Mesenchymal stem cell (in vitro differentiated cells and primary cell): ENCODE data around the gene SERPINB13.
A peak's percentile ranks its signal among the peaks of the same experiment; 100 is the strongest.

Experiments used
- DNase-seq: peaks from one replicate; pipeline ENCODE4 v3.0.0-alpha.2; 2013
- H2AFZ ChIP-seq: one replicate; pipeline ENCODE4 v1.6.1; 2013; ENCODE audit warnings: low read depth, mild to moderate bottlenecking, control low read depth, inconsistent platforms, low read length, moderate library complexity
- H2AK5ac ChIP-seq: 2 replicates; pipeline ENCODE4 v1.6.1; 2013; ENCODE audit warnings: low read length, moderate library complexity, mild to moderate bottlenecking, inconsistent platforms; ENCODE audit not compliant: severe bottlenecking
- H2BK120ac ChIP-seq: one replicate; pipeline ENCODE4 v1.6.1; 2013; ENCODE audit warnings: low read depth, mild to moderate bottlenecking, inconsistent platforms, low read length, moderate library complexity
- H2BK12ac ChIP-seq, 2 experiments: one replicate each; pipeline ENCODE4 v1.6.1; 2013; ENCODE audit warnings: inconsistent platforms in 2 of 2, low read length in 2 of 2, mild to moderate bottlenecking in 2 of 2, moderate library complexity in 2 of 2, control low read depth in 1 of 2
- H2BK15ac ChIP-seq: one replicate; pipeline ENCODE4 v1.6.1; 2013; ENCODE audit warnings: mild to moderate bottlenecking, low read depth, inconsistent platforms; ENCODE audit not compliant: poor library complexity, severe bottlenecking
- H2BK5ac ChIP-seq: 2 replicates; pipeline ENCODE4 v1.6.1; 2013; ENCODE audit warnings: low read depth, mild to moderate bottlenecking, low read length, control low read depth, inconsistent platforms; ENCODE audit not compliant: poor library complexity, severe bottlenecking
- H3K14ac ChIP-seq, 2 experiments: one replicate each; pipeline ENCODE4 v1.6.1; 2013; ENCODE audit warnings: inconsistent platforms in 2 of 2, low read length in 2 of 2, control low read depth in 1 of 2, mild to moderate bottlenecking in 1 of 2, moderate library complexity in 1 of 2
- H3K18ac ChIP-seq, 2 experiments: one replicate each; pipeline ENCODE4 v1.6.1; 2013; ENCODE audit warnings: inconsistent platforms in 2 of 2, low read length in 2 of 2, control low read depth in 1 of 2, low read depth in 1 of 2, mild to moderate bottlenecking in 1 of 2
- H3K23ac ChIP-seq, 2 experiments: one replicate each; pipeline ENCODE4 v1.6.1; 2013; ENCODE audit warnings: inconsistent platforms in 2 of 2, low read length in 2 of 2, mild to moderate bottlenecking in 2 of 2, moderate library complexity in 2 of 2, control low read depth in 1 of 2
- H3K27ac ChIP-seq: 2 replicates; pipeline ENCODE4 v1.5.1; 2013; ENCODE audit warnings: mild to moderate bottlenecking, moderate library complexity, low read length, control low read depth, inconsistent platforms; ENCODE audit not compliant: poor library complexity, severe bottlenecking
- H3K27me3 ChIP-seq, 2 experiments: 2 replicates each; pipeline versions ENCODE4 v1.6.1 to v1.7.0; 2013; ENCODE audit warnings: low read length in 2 of 2, mild to moderate bottlenecking in 2 of 2, moderate library complexity in 2 of 2, control low read depth in 1 of 2, inconsistent platforms in 1 of 2; ENCODE audit not compliant: control insufficient read depth in 1 of 2, insufficient read depth in 1 of 2
- H3K36me3 ChIP-seq, 2 experiments: 2 replicates each; pipeline versions ENCODE4 v1.6.1 to v1.7.0; 2013; ENCODE audit warnings: low read length in 2 of 2, control low read depth in 1 of 2, inconsistent platforms in 1 of 2, low read depth in 1 of 2, mild to moderate bottlenecking in 1 of 2; ENCODE audit not compliant: insufficient read depth in 2 of 2, control insufficient read depth in 1 of 2
- H3K4ac ChIP-seq, 2 experiments: one replicate each; pipeline ENCODE4 v1.6.1; 2013; ENCODE audit warnings: inconsistent platforms in 2 of 2, low read length in 2 of 2, mild to moderate bottlenecking in 2 of 2, moderate library complexity in 2 of 2, control low read depth in 1 of 2, low read depth in 1 of 2
- H3K4me1 ChIP-seq: 2 replicates; pipeline ENCODE4 v1.6.1; 2013; ENCODE audit warnings: low read depth, low read length, control low read depth; ENCODE audit not compliant: control insufficient read depth, insufficient read depth
- H3K4me2 ChIP-seq: 2 replicates; pipeline ENCODE4 v1.6.1; 2013; ENCODE audit warnings: low read length, mild to moderate bottlenecking, inconsistent platforms; ENCODE audit not compliant: poor library complexity, severe bottlenecking
- H3K4me3 ChIP-seq, 2 experiments: 2 replicates each; pipeline versions ENCODE4 v1.5.1 to v1.7.0; 2013; ENCODE audit warnings: low read length in 2 of 2, mild to moderate bottlenecking in 2 of 2, control low read depth in 1 of 2, low read depth in 1 of 2; ENCODE audit not compliant: insufficient read depth in 1 of 2
- H3K79me1 ChIP-seq: replicated peaks from 2 replicates; pipeline ENCODE4 v1.6.1; 2013; ENCODE audit warnings: mild to moderate bottlenecking, control low read depth, low read length, inconsistent platforms; ENCODE audit not compliant: poor library complexity, severe bottlenecking
- H3K9ac ChIP-seq: 2 replicates; pipeline ENCODE4 v1.7.0; 2013; ENCODE audit warnings: mild to moderate bottlenecking, low read length, moderate library complexity
- H3K9me3 ChIP-seq: 2 replicates; pipeline ENCODE4 v1.7.0; 2013; ENCODE audit warnings: mild to moderate bottlenecking, low read length; ENCODE audit not compliant: control insufficient read depth
- H4K8ac ChIP-seq: one replicate; pipeline ENCODE4 v1.6.1; 2013; ENCODE audit warnings: inconsistent platforms, mild to moderate bottlenecking, low read length, moderate library complexity
- H4K91ac ChIP-seq: one replicate; pipeline ENCODE4 v1.6.1; 2013; ENCODE audit warnings: mild to moderate bottlenecking, low read length, inconsistent platforms
- WGBS: methylation state at CpG from one replicate; pipeline ENCODE4 v1.1.7; 2013; ENCODE audit warnings: mixed read lengths; 5-methylcytosine and 5-hydroxymethylcytosine counted together

The SERPINB13 gene

GRCh38 chr18:63564561-63564960 is 22.6 kb upstream of the SERPINB13 start:
- H2BK120ac ChIP-seq = no peak overlapping the region
- H4K91ac ChIP-seq = no peak overlapping the region
- H2BK12ac ChIP-seq = no peak overlapping the region
- H2AK5ac ChIP-seq = no peak overlapping the region
- no peak overlapping the region for H3K14ac ChIP-seq
- H3K4ac ChIP-seq = no peak overlapping the region
- H3K4me3 ChIP-seq = no peak overlapping the region
- no peak overlapping the region for H2BK15ac ChIP-seq
- H3K9me3 ChIP-seq = no peaks in the 10 kb centered on the region
- no peak overlapping the region for H4K8ac ChIP-seq
- H3K27me3 ChIP-seq = peaks cover 0 to 3% of the 10 kb centered on the region in 2 experiments
- H3K27ac ChIP-seq = no peak overlapping the region
- no peak overlapping the region for H3K4me2 ChIP-seq
- no peak overlapping the region for H3K18ac ChIP-seq
- H2AFZ ChIP-seq = no peak overlapping the region
- no peaks in the 10 kb centered on the region for H3K36me3 ChIP-seq
- no peak for DNase-seq
- no peaks in the 10 kb centered on the region for H3K79me1 ChIP-seq
- no peak overlapping the region for H3K23ac ChIP-seq
- 50% methylated on average over 1 of the region's 1 CpG for WGBS
- no peaks in the 10 kb centered on the region for H3K4me1 ChIP-seq
- no peak overlapping the region for H2BK5ac ChIP-seq
- H3K9ac ChIP-seq = no peak overlapping the region

DNA sequence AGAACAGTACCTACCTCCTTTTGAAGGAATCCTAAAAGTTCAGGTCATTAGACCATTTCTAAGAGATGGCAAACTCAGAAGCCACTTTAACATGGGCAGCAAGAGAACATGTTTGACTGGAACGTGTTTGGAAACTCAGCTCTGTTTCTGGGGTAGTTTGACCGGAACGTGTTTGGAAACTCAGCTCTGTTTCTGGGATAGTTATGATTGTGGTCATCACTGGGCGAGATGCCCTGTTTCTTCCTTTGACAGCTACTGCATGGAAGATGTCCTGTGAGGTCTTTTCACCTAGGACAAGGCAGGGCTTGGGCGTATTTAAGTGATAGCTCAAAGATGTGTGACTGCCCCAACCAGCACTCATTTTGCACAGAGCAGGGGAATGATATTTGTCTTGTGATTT is 19.9 kb upstream of the SERPINB13 start:
- H4K91ac ChIP-seq = no peak overlapping the region

DNA sequence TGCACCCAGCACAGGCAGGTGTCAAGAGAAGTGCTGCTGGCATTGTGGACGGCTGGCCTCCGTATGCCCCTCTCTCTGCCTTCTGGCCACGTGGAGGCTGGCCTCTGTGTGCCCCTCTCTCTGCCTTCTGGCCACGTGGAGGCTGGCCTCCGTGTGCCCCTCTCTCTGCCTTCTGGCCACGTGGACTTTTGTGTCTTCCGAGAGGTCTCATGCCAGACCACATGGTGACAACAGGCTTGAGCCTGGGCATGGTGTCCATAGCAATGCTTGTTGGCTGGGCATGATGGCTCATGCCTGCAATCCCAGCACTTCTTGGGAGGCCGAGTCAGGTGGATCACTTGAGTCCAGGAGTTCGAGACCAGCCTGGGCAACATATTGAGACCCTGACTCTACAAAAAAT is 19.3 kb upstream of the SERPINB13 start:
- Histone ChIP-seq H3K14ac (peak overlapping the region in 1 of 2 experiments; percentile 1), H4K8ac (no peak overlapping the region), H3K4me1 (no peaks in the 10 kb centered on the region), H3K4me2 (no peak overlapping the region), H3K27me3 (peaks cover 0 to 3% of the 10 kb centered on the region in 2 experiments), H2AK5ac (no peak overlapping the region), H2BK15ac (no peak overlapping the region), H4K91ac (peak overlapping the region; percentile 20), H3K18ac (no peak overlapping the region), H3K27ac (no peak overlapping the region), H3K9ac (no peak overlapping the region), H2BK12ac (no peak overlapping the region), H2BK5ac (no peak overlapping the region), H2AFZ (no peak overlapping the region), H3K9me3 (no peaks in the 10 kb centered on the region), H3K4me3 (no peak overlapping the region), H3K23ac (no peak overlapping the region), H3K4ac (no peak overlapping the region), H3K36me3 (no peaks in the 10 kb centered on the region), H3K79me1 (no peaks in the 10 kb centered on the region), H2BK120ac (no peak overlapping the region)
- no peak for DNase-seq
- 59% methylated on average over 9 of the region's 9 CpGs for WGBS

More for the DNA sequence above, 19.9 kb upstream of the SERPINB13 start:
- Histone ChIP-seq H3K4me2 (no peak overlapping the region), H3K18ac (no peak overlapping the region), H2BK12ac (no peak overlapping the region), H3K27me3 (peaks cover 0 to 3% of the 10 kb centered on the region in 2 experiments), H3K9ac (peak overlapping the region; percentile 16), H3K9me3 (no peaks in the 10 kb centered on the region), H3K27ac (no peak overlapping the region), H2AFZ (no peak overlapping the region), H2BK5ac (no peak overlapping the region), H4K8ac (no peak overlapping the region), H2BK15ac (no peak overlapping the region), H2BK120ac (no peak overlapping the region), H3K23ac (no peak overlapping the region), H3K4me1 (no peaks in the 10 kb centered on the region), H2AK5ac (no peak overlapping the region), H3K4ac (no peak overlapping the region), H3K79me1 (no peaks in the 10 kb centered on the region), H3K36me3 (no peaks in the 10 kb centered on the region), H3K4me3 (no peak overlapping the region), H3K14ac (no peak overlapping the region)
- DNase-seq = no peak
- WGBS = 82% methylated on average over 5 of the region's 5 CpGs

DNA sequence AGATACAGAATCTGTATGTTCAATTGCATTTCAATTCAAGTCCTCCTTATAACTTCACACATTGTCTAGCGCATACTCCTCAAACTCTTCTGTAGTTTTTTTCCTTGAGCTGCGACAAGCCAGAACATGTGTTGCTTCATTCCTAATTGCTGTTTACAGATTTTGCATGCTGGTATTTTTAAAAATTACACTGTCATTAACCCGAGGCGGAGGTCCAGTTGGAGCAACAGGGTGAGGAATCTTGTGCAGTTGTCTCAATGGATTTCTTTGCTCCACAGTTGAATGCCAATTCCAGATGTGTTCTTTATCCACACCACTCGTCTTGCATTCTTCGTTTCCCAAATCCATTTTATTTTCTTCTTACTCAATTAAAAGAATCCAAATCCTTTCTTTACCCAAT is 16.4 kb upstream of the SERPINB13 start:
- 86% methylated on average over 6 of the region's 6 CpGs for WGBS
- no peaks in the 10 kb centered on the region for H3K36me3 ChIP-seq
- no peak overlapping the region for H3K14ac ChIP-seq
- no peak overlapping the region for H2BK5ac ChIP-seq
- H3K23ac ChIP-seq = no peak overlapping the region
- H3K4ac ChIP-seq = no peak overlapping the region
- no peak overlapping the region for H2BK12ac ChIP-seq
- H3K4me1 ChIP-seq = no peaks in the 10 kb centered on the region
- H4K91ac ChIP-seq = no peak overlapping the region
- H3K18ac ChIP-seq = no peak overlapping the region
- no peak overlapping the region for H2AK5ac ChIP-seq
- no peak overlapping the region for H3K4me3 ChIP-seq
- H2BK15ac ChIP-seq = no peak overlapping the region
- no peak overlapping the region for H2AFZ ChIP-seq
- no peaks in the 10 kb centered on the region for H3K79me1 ChIP-seq
- no peak for DNase-seq
- no peak overlapping the region for H3K27ac ChIP-seq
- H3K9me3 ChIP-seq = no peaks in the 10 kb centered on the region
- H4K8ac ChIP-seq = no peak overlapping the region
- no peak overlapping the region for H2BK120ac ChIP-seq
- peaks cover 0 to 6% of the 10 kb centered on the region in 2 experiments for H3K27me3 ChIP-seq
- H3K9ac ChIP-seq = no peak overlapping the region
- H3K4me2 ChIP-seq = no peak overlapping the region
